ENCODE data around the gene DUOXA1. TPM values are rescaled to one million over a fixed set of nuclear protein-coding genes. Genes with fewer than 3 reads are reported as not detected.

Gene DUOXA1
- total and polyA plus RNA-seq, 9 donors, result 0.30 to 4.1 (median 0.77) TPM

DNA sequence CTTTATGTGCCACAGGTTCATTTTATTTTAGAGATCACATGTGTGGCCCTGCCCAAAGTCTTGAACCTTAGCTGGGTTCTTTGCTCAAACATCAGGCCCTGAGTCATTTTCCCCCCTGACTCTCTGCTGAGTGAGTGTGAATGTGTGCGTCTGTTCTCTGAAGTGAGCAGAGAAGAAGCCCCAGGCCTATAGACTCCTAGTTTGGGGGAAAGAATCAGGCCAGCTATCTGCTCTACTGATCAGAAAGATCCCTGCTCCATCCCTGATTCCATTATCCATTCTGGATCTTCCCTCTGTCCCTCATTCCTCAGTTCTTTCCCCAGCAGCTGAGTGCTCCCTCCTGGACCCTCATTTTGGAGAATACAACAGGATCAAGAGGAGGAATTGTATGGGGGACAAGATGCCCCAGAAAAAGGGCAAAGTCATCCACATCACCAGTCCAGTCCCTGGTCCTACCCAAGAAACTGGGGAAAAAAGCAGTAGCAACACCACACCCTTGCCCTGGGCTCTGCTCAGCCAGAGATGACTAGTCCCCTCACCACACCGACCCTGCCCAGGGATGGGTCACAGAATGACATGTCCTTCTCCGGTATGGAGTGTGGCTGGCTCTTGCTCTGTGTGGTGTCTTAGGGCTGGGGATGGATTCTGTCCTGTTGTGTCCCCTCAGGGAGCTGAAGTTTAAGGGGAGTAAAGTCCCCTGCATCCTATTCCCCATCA is 3.3 kb upstream of the DUOXA1 start:
- Histone ChIP-seq H3K9me3 (no peaks in the 10 kb centered on the region), H3K27me3 (no peaks in the 10 kb centered on the region), H3K4me1 (ENCODE audit: insufficient read depth) (peaks cover 5% of the 10 kb centered on the region), H3K36me3 (no peaks in the 10 kb centered on the region), H3K27ac (no peak overlapping the region), H3K4me3 (no peak overlapping the region)
- no peak for DNase-seq
- TF ChIP-seq, protein P1, sequence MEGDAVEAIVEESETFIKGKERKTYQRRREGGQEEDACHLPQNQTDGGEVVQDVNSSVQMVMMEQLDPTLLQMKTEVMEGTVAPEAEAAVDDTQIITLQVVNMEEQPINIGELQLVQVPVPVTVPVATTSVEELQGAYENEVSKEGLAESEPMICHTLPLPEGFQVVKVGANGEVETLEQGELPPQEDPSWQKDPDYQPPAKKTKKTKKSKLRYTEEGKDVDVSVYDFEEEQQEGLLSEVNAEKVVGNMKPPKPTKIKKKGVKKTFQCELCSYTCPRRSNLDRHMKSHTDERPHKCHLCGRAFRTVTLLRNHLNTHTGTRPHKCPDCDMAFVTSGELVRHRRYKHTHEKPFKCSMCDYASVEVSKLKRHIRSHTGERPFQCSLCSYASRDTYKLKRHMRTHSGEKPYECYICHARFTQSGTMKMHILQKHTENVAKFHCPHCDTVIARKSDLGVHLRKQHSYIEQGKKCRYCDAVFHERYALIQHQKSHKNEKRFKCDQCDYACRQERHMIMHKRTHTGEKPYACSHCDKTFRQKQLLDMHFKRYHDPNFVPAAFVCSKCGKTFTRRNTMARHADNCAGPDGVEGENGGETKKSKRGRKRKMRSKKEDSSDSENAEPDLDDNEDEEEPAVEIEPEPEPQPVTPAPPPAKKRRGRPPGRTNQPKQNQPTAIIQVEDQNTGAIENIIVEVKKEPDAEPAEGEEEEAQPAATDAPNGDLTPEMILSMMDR (IDR thresholded peaks at IDR 0.05), result no peak
- TF ChIP-seq EP300 (IDR thresholded peaks at IDR 0.05), result no peak
- no peak for TF ChIP-seq POLR2A (IDR thresholded peaks at IDR 0.05)
- intact Hi-C loops (cut with DNase I), result no loop called here
- WGBS, 3 donors, result 61 to 69% (median 67%) methylated on average over 3 of the region's 3 CpGs

DNA sequence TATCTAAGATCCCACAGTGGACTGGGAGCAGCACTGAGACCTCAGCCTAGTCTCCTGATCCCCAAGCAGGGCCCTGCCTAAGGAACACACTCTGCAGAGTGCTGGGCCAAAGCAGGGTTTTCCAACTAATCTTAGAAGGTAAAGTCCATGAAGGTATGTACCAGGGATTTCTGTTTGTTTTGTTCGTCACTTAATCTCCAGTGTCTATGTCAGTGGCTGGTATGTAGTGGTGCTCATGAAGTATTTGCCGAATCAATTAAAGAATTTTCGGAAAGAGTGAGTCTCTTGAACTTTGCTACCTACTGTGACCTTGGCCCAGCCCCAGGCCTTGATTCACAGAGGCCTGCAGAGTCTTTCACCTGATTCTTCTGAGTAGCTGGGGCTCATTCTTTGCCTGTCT is 1.8 kb upstream of the DUOXA1 start:
- intact Hi-C loops (cut with DNase I), result no loop called here
- no peaks in the 10 kb centered on the region for H3K36me3 ChIP-seq
- 85 to 96% (median 93%) methylated on average over 3 of the region's 3 CpGs for WGBS, 3 donors
- no peak overlapping the region for H3K4me3 ChIP-seq
- DNase-seq, result no peak
- H3K9me3 ChIP-seq, result no peaks in the 10 kb centered on the region
- H3K27me3 ChIP-seq, result no peaks in the 10 kb centered on the region
- no peak overlapping the region for H3K27ac ChIP-seq
- peaks cover 5% of the 10 kb centered on the region for H3K4me1 ChIP-seq (ENCODE audit: insufficient read depth)
- no peak for TF ChIP-seq POLR2A (IDR thresholded peaks at IDR 0.05)
- TF ChIP-seq, protein P1 (IDR thresholded peaks at IDR 0.05), result no peak
- TF ChIP-seq EP300 (IDR thresholded peaks at IDR 0.05), result no peak

DNA sequence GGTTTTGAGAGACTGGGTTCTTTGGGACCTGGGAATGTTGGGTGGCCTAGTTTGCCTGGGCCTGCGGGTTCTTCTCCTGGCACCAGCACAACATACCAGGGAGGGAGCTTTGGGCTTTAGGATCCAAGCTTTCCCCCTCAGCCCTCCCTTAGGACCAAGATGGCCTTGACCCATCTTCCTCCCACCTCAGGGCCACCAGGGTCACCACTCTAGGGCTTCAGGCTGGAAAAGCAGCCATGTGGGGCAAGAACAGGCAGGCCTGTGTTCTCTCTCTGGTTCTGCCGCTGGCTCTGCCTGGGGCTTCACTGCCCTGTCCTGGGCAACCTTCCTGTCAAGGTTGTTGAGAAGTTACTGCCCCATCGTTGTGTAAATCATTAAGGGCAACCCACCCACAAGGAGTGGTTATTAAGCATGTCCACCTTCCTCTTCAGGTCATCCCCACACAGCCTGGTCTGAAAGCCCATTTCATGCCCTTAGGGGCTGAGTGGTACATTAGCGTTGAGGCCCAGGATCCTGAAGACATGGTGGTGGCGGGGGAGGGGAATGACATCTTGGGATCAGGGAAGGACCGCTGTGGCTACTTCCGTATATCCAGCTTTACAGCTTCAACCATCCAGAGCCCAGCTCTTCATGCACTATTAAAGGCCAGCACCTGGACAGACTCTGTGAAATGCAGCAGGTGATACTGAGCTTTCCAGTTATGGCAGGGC is 767 bp upstream of the DUOXA1 start:
- TF ChIP-seq, protein P1 (IDR thresholded peaks at IDR 0.05), result no peak
- TF ChIP-seq EP300 (IDR thresholded peaks at IDR 0.05), result no peak
- TF ChIP-seq POLR2A (IDR thresholded peaks at IDR 0.05), result no peak
- no peak for DNase-seq
- no peaks in the 10 kb centered on the region for H3K27me3 ChIP-seq
- 83 to 84% (median 83%) methylated on average over 7 of the region's 7 CpGs for WGBS, 3 donors
- no peaks in the 10 kb centered on the region for H3K36me3 ChIP-seq
- no peak overlapping the region for H3K27ac ChIP-seq
- no peaks in the 10 kb centered on the region for H3K9me3 ChIP-seq
- peak overlapping the region; percentile 0 for H3K4me3 ChIP-seq
- H3K4me1 ChIP-seq (ENCODE audit: insufficient read depth), result peaks cover 5% of the 10 kb centered on the region
- intact Hi-C loops (cut with DNase I), result no loop called here

DNA sequence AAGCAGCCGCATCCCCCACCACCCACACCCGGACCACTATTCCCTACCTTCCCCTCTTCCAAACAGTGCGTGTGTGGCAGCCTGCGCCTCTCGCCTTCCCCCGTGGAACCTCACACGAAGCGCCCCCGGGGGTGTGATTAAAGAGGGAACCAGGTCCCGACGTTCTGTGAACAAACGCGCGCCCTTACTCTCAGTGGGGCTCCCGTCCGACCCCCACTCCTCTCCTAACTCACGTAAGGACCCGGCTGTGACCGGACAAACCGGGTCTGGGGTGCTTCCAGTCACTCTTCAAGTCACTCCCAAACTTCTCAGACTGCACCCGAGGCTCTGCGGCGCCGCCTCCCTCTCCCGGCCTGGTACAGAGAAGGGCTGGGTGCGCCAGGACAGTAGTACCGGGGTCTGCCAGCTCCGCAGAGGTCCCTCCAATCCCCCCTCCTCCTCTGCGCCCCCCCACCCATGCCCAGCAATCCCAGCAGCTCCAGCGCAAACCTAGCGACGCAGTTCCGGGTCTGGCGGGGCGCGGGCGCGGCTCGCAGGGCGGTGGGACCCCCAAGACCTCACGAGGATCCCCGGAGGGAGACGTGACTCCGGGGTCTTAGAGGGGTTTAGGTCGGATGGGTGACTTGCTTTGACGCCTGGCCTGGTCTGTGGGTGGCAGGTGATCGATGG is 574 bp downstream of the DUOXA1 start:
- TF ChIP-seq EP300 (IDR thresholded peaks at IDR 0.05), result no peak
- no peak for TF ChIP-seq POLR2A (IDR thresholded peaks at IDR 0.05)
- TF ChIP-seq, protein P1 (IDR thresholded peaks at IDR 0.05), result no peak
- no peak overlapping the region for H3K4me3 ChIP-seq
- WGBS, 3 donors, result 3 to 5% (median 4%) methylated on average over 29 to 47 of the region's 47 CpGs
- peaks cover 5% of the 10 kb centered on the region for H3K4me1 ChIP-seq (ENCODE audit: insufficient read depth)
- intact Hi-C loops (cut with DNase I), result no loop called here
- no peaks in the 10 kb centered on the region for H3K27me3 ChIP-seq
- H3K27ac ChIP-seq, result no peak overlapping the region
- no peak for DNase-seq
- no peaks in the 10 kb centered on the region for H3K36me3 ChIP-seq
- H3K9me3 ChIP-seq, result no peaks in the 10 kb centered on the region

Measured in ovary (tissue), 9 donors.